HEK293 (cell line): Measurements from ENCODE around the gene KCNJ14.
A peak's percentile ranks its signal among the peaks of the same experiment; 100 is the strongest.

Experiments
- CTCF ChIA-PET: fragments of 350-600 bp; formaldehyde crosslinking; extraction: SDS; loops from one replicate; lab custom pipeline; 2021; ENCODE audit warnings: antibody characterized with exemption; lab: Yijun Ruan, JAX
- POLR2A ChIA-PET: fragments of 300-600 bp; formaldehyde crosslinking; extraction: SDS; loops from one replicate; lab custom pipeline; 2020; ENCODE audit warnings: antibody characterized with exemption, inconsistent platforms; lab: Yijun Ruan, JAX
- H3K27ac ChIP-seq: fragments of 200-500 bp; sonication (Bioruptor generic); 2 replicates; pipeline ENCODE4 v1.5.1; 2014; ENCODE audit warnings: low read depth, low read length, control low read depth, inconsistent platforms; ENCODE audit errors: extremely low read depth
- H3K36me3 ChIP-seq, 2 experiments: fragments of 200-500 bp in 1 of 2; sonication (Bioruptor generic) in 1 of 2; 1 replicate in 1 of 2; 2 replicates in 1 of 2; pipeline ENCODE4 v1.5.1; 2014 to 2017; ENCODE audit warnings: inconsistent platforms in 2 of 2, low read length in 2 of 2; ENCODE audit not compliant: control insufficient read depth in 2 of 2, insufficient read depth in 1 of 2
- H3K4me1 ChIP-seq: fragments of 200-500 bp; sonication (Bioruptor generic); 2 replicates; pipeline ENCODE4 v1.5.1; 2014; ENCODE audit warnings: mild to moderate bottlenecking, low read length, inconsistent platforms; ENCODE audit not compliant: control insufficient read depth, insufficient read depth
- H3K4me3 ChIP-seq: 2 replicates; pipeline ENCODE4 v1.5.1; 2011; ENCODE audit warnings: low read depth, mild to moderate bottlenecking, control low read depth, low read length, moderate library complexity
- H3K9me3 ChIP-seq: fragments of 200-500 bp; sonication (Bioruptor generic); 2 replicates; pipeline ENCODE4 v1.5.1; 2014; ENCODE audit warnings: low read depth, low read length, inconsistent platforms; ENCODE audit not compliant: control insufficient read depth, insufficient read depth
- GLIS1 ChIP-seq: fragments of 450-650 bp; formaldehyde crosslinking; IDR thresholded peaks from 2 replicates; pipeline ENCODE4 v1.5.1; 2016; ENCODE audit warnings: missing biosample characterization, missing genetic modification characterization
- KLF9 ChIP-seq: fragments of 450-650 bp; formaldehyde crosslinking; IDR thresholded peaks from 2 replicates; pipeline ENCODE4 v1.5.1; 2016; ENCODE audit warnings: missing biosample characterization, missing genetic modification characterization, low read depth
- MEIS1 ChIP-seq: sonication (generic); formaldehyde crosslinking; IDR thresholded peaks from 2 replicates; pipeline ENCODE4 v1.8.1; 2022; ENCODE audit warnings: missing genetic modification reagents, mild to moderate bottlenecking, borderline replicate concordance
- MZF1 ChIP-seq: fragments of 450-650 bp; formaldehyde crosslinking; IDR thresholded peaks from 2 replicates; pipeline ENCODE4 v1.5.1; 2017; ENCODE audit warnings: missing biosample characterization, missing genetic modification characterization, borderline replicate concordance
- SP2 ChIP-seq: fragments of 450-650 bp; formaldehyde crosslinking; IDR thresholded peaks from 2 replicates; pipeline ENCODE4 v1.5.1; 2016; ENCODE audit warnings: missing biosample characterization, missing genetic modification characterization
- WT1 ChIP-seq: fragments of 450-650 bp; formaldehyde crosslinking; IDR thresholded peaks from 2 replicates; pipeline ENCODE4 v1.5.1; 2016; ENCODE audit warnings: missing biosample characterization, missing genetic modification characterization
- ZNF174 ChIP-seq: fragments of 450-650 bp; formaldehyde crosslinking; IDR thresholded peaks from 2 replicates; pipeline ENCODE4 v1.5.0; 2017; ENCODE audit warnings: missing biosample characterization, mild to moderate bottlenecking, missing genetic modification characterization
- ZNF248 ChIP-seq: fragments of 450-650 bp; formaldehyde crosslinking; IDR thresholded peaks from 2 replicates; pipeline ENCODE4 v1.5.1; 2017; ENCODE audit warnings: missing biosample characterization, missing genetic modification characterization
- ZNF266 ChIP-seq: fragments of 450-650 bp; formaldehyde crosslinking; IDR thresholded peaks from 2 replicates; pipeline ENCODE4 v1.5.1; 2016; ENCODE audit warnings: missing biosample characterization, missing genetic modification characterization, low read depth
- ZNF473 ChIP-seq: fragments of 450-650 bp; formaldehyde crosslinking; IDR thresholded peaks from 2 replicates; pipeline ENCODE4 v1.5.1; 2017; ENCODE audit warnings: missing biosample characterization, missing genetic modification characterization
- ZNF48 ChIP-seq: fragments of 450-650 bp; formaldehyde crosslinking; IDR thresholded peaks from 2 replicates; pipeline ENCODE4 v1.5.1; 2016; ENCODE audit warnings: missing biosample characterization, missing genetic modification characterization
- ZNF544 ChIP-seq: fragments of 450-650 bp; formaldehyde crosslinking; IDR thresholded peaks from 2 replicates; pipeline ENCODE4 v1.5.0; 2017; ENCODE audit warnings: missing biosample characterization, missing genetic modification characterization
- ZNF558 ChIP-seq: fragments of 450-650 bp; formaldehyde crosslinking; IDR thresholded peaks from 2 replicates; pipeline ENCODE4 v1.5.1; 2016; ENCODE audit warnings: missing biosample characterization, missing genetic modification characterization
- ZNF571 ChIP-seq: fragments of 450-650 bp; formaldehyde crosslinking; IDR thresholded peaks from 2 replicates; pipeline ENCODE4 v1.5.0; 2017; ENCODE audit warnings: missing biosample characterization, missing genetic modification characterization
- ZNF596 ChIP-seq: fragments of 450-650 bp; IDR thresholded peaks from 2 replicates; pipeline ENCODE4 v1.5.0; 2018; ENCODE audit warnings: missing biosample characterization, mild to moderate bottlenecking, missing genetic modification characterization, moderate library complexity
- ZNF664 ChIP-seq: fragments of 450-650 bp; formaldehyde crosslinking; IDR thresholded peaks from 2 replicates; pipeline ENCODE4 v1.5.1; 2016; ENCODE audit warnings: missing biosample characterization, missing genetic modification characterization
- ZNF777 ChIP-seq: fragments of 450-650 bp; formaldehyde crosslinking; IDR thresholded peaks from 2 replicates; pipeline ENCODE4 v1.5.1; 2017; ENCODE audit warnings: missing biosample characterization, missing genetic modification characterization, borderline replicate concordance
- ZNF837 ChIP-seq: fragments of 450-650 bp; formaldehyde crosslinking; IDR thresholded peaks from 2 replicates; pipeline ENCODE4 v1.5.1; 2016; ENCODE audit warnings: missing biosample characterization, missing genetic modification characterization
- ZSCAN16 ChIP-seq: fragments of 450-650 bp; formaldehyde crosslinking; IDR thresholded peaks from 2 replicates; pipeline ENCODE4 v1.5.1; 2016; ENCODE audit warnings: missing biosample characterization, missing genetic modification characterization
- ZSCAN23 ChIP-seq: fragments of 450-650 bp; formaldehyde crosslinking; IDR thresholded peaks from 2 replicates; pipeline ENCODE4 v1.5.1; 2016; ENCODE audit warnings: missing biosample characterization, missing genetic modification characterization
- TF ChIP-seq, protein P1 (sequence below): fragments of 450-650 bp; formaldehyde crosslinking; IDR thresholded peaks from 2 replicates; pipeline ENCODE4 v1.5.1; 2016; ENCODE audit warnings: missing biosample characterization, missing genetic modification characterization
- TF ChIP-seq, protein P2 (sequence below): fragments of 450-650 bp; formaldehyde crosslinking; IDR thresholded peaks from 2 replicates; pipeline ENCODE4 v1.5.0; 2017; ENCODE audit warnings: missing biosample characterization, missing genetic modification characterization, borderline replicate concordance
- TF ChIP-seq, protein P3 (sequence below): fragments of 450-650 bp; formaldehyde crosslinking; IDR thresholded peaks from 2 replicates; pipeline ENCODE4 v1.5.1; 2016; ENCODE audit warnings: missing biosample characterization, missing genetic modification characterization

The KCNJ14 gene

DNA sequence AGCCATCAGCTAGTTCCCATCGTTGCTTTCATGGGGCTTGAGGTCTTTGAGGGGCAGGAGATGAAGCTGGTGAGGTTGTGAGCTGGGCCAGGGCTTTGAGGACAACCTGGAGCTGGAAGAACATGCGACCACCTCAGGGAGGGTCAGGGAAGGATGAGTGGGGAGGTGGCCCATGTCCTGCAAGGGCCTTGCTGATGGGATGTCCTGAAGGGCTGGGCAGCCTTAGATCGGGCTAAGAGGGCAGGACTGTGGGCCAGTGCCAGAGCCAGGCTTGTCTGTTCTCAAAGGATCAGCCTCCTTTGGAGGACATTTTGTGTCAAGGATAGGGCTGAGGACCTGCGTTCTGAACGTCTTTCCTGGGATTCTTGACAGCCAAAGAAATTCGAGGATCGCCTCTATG is 24.3 kb downstream of the KCNJ14 start (continued):
- TF ChIP-seq ZNF571 (tag by site-specific recombination): no peak
- TF ChIP-seq ZNF558 (tag by site-specific recombination): no peak
- TF ChIP-seq SP2 (tag by site-specific recombination): no peak
- TF ChIP-seq ZNF174 (tag by site-specific recombination): no peak
- TF ChIP-seq ZNF48: no peak
- TF ChIP-seq, protein P1, sequence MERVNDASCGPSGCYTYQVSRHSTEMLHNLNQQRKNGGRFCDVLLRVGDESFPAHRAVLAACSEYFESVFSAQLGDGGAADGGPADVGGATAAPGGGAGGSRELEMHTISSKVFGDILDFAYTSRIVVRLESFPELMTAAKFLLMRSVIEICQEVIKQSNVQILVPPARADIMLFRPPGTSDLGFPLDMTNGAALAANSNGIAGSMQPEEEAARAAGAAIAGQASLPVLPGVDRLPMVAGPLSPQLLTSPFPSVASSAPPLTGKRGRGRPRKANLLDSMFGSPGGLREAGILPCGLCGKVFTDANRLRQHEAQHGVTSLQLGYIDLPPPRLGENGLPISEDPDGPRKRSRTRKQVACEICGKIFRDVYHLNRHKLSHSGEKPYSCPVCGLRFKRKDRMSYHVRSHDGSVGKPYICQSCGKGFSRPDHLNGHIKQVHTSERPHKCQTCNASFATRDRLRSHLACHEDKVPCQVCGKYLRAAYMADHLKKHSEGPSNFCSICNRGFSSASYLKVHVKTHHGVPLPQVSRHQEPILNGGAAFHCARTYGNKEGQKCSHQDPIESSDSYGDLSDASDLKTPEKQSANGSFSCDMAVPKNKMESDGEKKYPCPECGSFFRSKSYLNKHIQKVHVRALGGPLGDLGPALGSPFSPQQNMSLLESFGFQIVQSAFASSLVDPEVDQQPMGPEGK: no peak
- TF ChIP-seq, all 188 proteins: peak for 0

DNA sequence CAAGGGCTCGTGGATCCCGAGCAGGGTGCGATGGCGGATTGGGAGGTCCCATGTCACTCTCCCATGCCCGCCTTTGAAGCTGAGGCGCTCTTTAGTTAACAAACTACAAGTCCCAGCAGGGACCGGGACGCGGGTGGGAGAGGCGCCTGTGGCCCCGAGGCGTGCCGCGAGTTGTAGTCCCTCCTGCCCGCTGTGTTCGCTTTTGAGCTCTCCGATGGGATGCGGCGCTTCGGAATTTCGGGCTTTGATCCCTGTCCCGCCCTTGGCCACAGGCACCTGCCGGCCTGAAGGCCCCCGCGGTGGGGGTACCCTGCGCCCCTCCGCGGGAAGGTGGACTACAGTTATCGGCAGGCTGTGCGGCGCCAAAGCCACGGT is 24.8 kb downstream of the KCNJ14 start:
- no peak overlapping the region for H3K27ac ChIP-seq
- no peak overlapping the region for H3K4me3 ChIP-seq
- peaks cover 28 to 50% of the 10 kb centered on the region in 2 experiments; a peak in 2 of 3 replicates for H3K36me3 ChIP-seq
- H3K9me3 ChIP-seq: no peaks in the 10 kb centered on the region
- TF ChIP-seq ZNF777 (tag by site-specific recombination) (no peak), GLIS1 (no peak), ZNF596 (tag by site-specific recombination) (no peak), ZSCAN23 (tag by site-specific recombination) (no peak), ZSCAN16 (no peak), MZF1 (tag by site-specific recombination) (no peak), KLF9 (tag by site-specific recombination) (no peak), MEIS1 (CRISPR knock-in tag) (no peak), ZNF664 (tag by site-specific recombination) (no peak), WT1 (tag by site-specific recombination) (no peak), ZNF473 (no peak), ZNF266 (tag by site-specific recombination) (no peak)
- TF ChIP-seq, protein P2, sequence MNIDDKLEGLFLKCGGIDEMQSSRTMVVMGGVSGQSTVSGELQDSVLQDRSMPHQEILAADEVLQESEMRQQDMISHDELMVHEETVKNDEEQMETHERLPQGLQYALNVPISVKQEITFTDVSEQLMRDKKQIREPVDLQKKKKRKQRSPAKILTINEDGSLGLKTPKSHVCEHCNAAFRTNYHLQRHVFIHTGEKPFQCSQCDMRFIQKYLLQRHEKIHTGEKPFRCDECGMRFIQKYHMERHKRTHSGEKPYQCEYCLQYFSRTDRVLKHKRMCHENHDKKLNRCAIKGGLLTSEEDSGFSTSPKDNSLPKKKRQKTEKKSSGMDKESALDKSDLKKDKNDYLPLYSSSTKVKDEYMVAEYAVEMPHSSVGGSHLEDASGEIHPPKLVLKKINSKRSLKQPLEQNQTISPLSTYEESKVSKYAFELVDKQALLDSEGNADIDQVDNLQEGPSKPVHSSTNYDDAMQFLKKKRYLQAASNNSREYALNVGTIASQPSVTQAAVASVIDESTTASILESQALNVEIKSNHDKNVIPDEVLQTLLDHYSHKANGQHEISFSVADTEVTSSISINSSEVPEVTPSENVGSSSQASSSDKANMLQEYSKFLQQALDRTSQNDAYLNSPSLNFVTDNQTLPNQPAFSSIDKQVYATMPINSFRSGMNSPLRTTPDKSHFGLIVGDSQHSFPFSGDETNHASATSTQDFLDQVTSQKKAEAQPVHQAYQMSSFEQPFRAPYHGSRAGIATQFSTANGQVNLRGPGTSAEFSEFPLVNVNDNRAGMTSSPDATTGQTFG (tag by site-specific recombination): no peak
- TF ChIP-seq, all 188 proteins: peak for 0
- POLR2A ChIA-PET: interaction anchor here (0.5 to 1.6 kb wide), 6 partner anchors 10 to 159 kb away, joined by 3 to 7 read pairs (median 4); no protein-coding TSS in a partner anchor
- H3K4me1 ChIP-seq: no peaks in the 10 kb centered on the region
- CTCF ChIA-PET: no interaction called here

DNA sequence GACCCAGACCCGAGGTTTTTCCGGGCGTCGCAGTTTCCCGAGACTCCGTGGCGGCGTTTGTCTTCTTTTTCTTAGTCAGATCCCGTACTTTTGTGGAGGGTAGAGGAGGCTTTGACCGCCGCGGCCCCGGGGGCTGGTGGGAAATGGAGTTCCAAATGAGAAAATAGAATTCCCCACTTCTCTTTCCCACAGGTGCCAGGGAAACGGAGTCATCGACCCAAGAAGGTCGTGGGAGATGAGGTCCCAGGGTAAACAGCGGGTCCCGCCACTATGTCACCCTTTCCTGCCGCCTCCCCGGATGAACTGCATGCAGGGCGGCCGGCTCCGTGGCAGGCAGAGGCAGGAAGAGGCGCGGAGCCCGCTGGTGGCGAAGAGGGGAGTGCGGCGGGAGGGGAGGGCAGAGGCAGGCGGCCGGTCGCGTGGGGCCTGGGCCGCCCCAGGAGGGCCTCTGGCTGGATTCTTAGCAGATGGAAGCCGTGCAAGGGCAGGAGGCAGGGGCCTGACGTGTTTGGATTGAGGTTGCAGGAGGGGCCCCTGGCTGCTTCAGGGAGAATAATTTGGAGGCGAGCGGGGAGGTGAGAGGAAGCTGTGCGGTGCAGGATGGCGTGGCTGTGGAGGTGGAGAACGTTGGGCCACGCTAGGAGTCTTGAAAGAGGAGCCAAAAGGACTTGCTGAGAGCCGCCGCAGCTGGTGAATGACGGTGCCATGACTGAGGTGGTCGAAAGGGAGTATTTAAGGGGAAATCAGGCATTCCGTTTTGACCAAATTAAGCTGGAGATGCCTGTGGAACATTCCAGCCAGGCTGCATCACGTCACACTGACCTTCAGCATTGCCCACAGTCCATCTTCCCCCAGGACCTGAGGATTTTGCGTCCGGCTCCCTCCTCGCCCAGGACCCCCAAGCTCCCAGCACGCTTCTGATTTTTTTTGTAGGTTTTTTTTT is 25.5 kb downstream of the KCNJ14 start:
- ChIA-PET CTCF (interaction anchor here (0.6 to 1.7 kb wide), 2 partner anchors 9 to 62 kb away, joined by 3 to 12 read pairs; no protein-coding TSS in a partner anchor), POLR2A (interaction anchor here (0.5 to 1.8 kb wide), 5 partner anchors 11 to 160 kb away, joined by 3 to 8 read pairs (median 4); no protein-coding TSS in a partner anchor)
- no peaks in the 10 kb centered on the region for H3K9me3 ChIP-seq
- H3K36me3 ChIP-seq: peaks cover 24 to 43% of the 10 kb centered on the region in 2 experiments; a peak in 2 of 3 replicates
- H3K4me3 ChIP-seq: no peak overlapping the region
- H3K4me1 ChIP-seq: no peaks in the 10 kb centered on the region
- TF ChIP-seq ZNF544 (tag by site-specific recombination) (no peak), ZNF248 (no peak), ZNF837 (tag by site-specific recombination) (no peak)
- TF ChIP-seq, protein P3, sequence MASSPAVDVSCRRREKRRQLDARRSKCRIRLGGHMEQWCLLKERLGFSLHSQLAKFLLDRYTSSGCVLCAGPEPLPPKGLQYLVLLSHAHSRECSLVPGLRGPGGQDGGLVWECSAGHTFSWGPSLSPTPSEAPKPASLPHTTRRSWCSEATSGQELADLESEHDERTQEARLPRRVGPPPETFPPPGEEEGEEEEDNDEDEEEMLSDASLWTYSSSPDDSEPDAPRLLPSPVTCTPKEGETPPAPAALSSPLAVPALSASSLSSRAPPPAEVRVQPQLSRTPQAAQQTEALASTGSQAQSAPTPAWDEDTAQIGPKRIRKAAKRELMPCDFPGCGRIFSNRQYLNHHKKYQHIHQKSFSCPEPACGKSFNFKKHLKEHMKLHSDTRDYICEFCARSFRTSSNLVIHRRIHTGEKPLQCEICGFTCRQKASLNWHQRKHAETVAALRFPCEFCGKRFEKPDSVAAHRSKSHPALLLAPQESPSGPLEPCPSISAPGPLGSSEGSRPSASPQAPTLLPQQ (tag by site-specific recombination): 0 out of 2 replicates have a peak, but pooled peaks have one; percentile 22
- H3K27ac ChIP-seq: no peak overlapping the region
